ENCODE measurements around the gene TEN1.

DNA sequence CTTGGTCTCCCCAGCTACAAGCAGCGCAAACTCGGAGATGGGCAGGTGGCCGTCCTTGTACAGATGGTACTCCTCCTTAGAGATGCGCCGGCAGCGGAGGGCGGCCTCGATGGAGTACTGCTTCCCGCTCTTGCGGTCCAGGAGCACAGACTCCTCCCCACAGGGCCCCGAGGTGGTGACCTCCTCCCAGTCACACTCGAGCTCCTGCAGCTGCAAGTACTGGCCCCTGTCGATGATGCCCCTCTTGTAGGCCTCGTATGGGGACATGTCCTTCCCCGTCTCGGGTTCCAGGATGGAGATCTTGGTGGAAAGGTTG, 28.8 kb downstream of the TEN1 start:
- TF ChIP-seq POLR2AphosphoS5 (IDR thresholded peaks at IDR 0.05; ENCODE audit: borderline replicate concordance, low read depth, low read length) (no peak), EZH2 (IDR thresholded peaks at IDR 0.05) (no peak), FOXP2 (optimal IDR thresholded peaks at IDR 0.05; ENCODE audit: control extremely low read depth, extremely low read length, insufficient read depth) (no peak)

Data from SK-N-MC (cell line).